ENCODE measurements around the gene STK10.

- TF ChIP-seq CTCF (IDR thresholded peaks at IDR 0.05; ENCODE audit: borderline replicate concordance, extremely low read depth, low read length, poor library complexity, severe bottlenecking), result no peak
- TF ChIP-seq EZH2 (IDR thresholded peaks at IDR 0.05; ENCODE audit: borderline replicate concordance, low read depth, low read length, severe bottlenecking), result no peak
Measured at GRCh38 chr5:172048539-172049101, 139.4 kb downstream of the STK10 start.
